Tongue (tissue), 2 donors: ENCODE data around the gene G6PC3. TPM values are rescaled to one million over a fixed set of nuclear protein-coding genes. Genes with fewer than 3 reads are reported as not detected.

Source experiments
- DNase-seq: peaks from one replicate; pipeline ENCODE4 v3.0.0-alpha.2; 2015
- total RNA-seq: library from RNA; depleted of rRNA; stranded (reverse); fragments of >200 nt; gene quantifications from one replicate; pipeline ENCODE4 v1.2.3, GENCODE V29; 2014

G6PC3 gene
- total RNA-seq, 1 donor from 2014 or later: 7.8 TPM

DNA sequence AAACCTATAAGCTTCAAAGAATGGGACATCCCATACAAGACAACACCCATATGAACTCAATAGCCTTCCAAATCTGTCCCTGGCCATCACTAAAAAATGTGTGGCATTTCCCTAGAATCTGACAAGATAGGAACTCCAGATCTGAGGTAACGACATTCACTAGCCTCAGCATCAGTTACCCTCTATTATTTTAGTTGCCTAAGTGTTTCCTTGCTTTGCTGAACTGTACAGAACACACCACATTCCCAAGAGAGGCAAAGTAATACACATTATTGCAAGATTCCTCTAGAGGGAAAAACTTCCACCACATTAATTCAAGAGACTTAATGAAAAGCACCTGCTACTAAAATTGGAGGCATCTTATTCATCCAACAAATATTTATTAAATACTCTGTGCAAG is 9.1 kb upstream of the G6PC3 start:
- DNase-seq: no peak

DNA sequence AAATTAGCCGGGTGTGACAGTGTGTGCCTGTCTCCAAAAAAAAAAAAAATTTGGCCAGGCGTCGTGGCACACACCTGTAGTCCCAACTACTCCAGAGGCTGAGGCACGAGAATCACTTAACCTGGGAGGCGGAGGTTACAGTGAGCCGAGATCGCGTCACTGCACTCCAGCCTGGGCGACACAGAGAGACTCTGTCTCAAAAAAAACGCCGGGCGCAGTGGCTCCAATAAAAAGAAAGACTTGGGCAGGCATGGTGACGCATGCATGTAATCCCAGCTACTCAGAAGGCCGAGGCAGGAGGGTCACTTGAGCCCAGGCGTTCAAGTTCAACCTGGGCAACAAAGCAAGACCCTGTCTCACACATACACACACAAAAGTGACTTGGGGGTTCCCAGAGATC is 7.7 kb upstream of the G6PC3 start:
- no peak for DNase-seq

- no peak for DNase-seq
Observed at GRCh38 chr17:44063704-44064639, 6.6 kb upstream of the G6PC3 start.

DNA sequence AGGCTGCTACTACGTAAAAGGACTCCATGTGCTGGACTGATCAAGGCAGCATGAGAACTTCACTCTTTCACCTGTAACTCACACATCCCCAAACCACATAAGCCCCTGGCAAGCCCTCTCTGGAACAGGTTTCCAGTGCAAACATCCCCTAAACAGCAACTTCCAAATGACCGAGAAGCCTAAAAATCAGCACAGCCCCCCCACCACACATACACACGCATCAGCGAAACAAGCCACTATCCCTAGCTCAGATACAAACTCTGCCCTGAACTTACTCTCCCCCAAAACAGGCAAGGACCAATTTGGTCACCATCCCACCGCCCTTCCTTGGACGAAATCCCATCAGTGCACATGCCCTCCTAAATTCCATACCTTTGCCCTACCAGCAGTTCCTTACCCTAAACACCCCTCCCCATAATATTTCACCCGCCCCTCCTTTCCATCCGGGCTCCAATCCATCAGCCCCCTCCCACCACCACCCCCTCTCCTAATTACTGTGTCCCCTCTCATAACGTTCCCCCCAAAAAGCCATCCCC is 4.8 kb upstream of the G6PC3 start:
- DNase-seq: peak; percentile 26

- peak; percentile 96 for DNase-seq
Observed at GRCh38 chr17:44066204-44066930, 4.2 kb upstream of the G6PC3 start, which contains the start of gene LSM12. TSS of gene LSM12 (minus strand) at chr17:44066671. CDS start at chr17:44066587, 84 bp downstream.

- no peak for DNase-seq
Observed at GRCh38 chr17:44067545-44067940, 3.0 kb upstream of the G6PC3 start.

DNA sequence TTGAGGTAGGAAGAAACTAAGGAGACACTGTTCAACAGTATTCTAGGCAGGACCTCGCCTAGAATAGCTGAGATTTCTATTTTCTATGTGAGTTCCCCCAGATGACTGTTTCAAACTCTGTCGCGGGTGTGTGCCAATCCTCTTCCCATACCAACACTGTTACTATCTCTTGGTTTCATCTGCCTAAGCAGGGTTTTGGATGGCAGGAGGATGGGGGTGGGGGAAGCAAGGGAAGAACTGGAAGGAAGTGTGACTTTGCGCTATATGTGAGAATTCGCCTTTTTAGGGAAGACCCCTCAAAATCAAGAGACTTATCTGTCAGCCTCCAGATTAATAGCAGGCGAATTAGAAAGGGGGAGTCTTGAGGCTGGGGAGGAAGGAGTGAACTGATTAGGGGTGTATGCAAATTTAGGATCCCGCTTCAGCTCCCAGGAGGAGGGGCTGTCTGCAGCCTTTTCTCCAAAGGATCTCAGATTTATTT is 521 bp upstream of the G6PC3 start:
- peak; percentile 31 for DNase-seq

DNA sequence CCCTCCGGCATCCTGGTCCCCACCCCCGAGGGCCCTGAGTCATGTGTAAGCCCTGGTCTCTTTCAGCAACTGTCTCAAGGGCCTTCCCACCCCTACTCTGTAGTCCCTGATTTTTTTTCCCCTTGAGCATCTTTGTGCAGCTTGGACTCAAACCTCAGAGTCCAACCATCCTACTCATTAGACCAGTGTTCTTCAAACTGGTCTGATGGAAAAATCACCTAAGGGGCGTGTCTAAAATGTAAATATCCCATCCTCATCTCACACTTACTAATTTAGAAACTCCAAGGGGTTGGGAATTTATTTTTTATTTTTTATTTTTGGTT is 624 bp downstream of the G6PC3 start:
- DNase-seq: no peak

DNA sequence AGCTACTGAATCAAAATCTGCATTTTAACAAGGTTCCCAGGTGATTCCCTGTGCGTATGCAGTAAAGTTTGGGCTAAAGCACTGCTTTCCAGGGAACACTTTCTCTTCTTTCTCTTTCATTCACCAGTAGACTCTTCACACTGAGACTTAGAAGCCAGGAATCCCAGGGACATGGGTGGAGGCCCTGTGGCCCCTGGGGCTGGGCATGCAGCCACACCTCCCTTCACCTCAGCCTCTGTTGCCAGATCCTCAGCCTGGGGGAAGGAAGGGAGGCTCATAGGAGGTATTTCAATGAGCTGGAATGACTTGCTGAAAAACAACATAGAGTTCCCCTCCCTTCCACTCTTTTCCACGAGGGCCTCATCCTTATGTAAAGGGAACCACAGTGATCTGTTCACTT is 1.2 kb downstream of the G6PC3 start:
- DNase-seq: no peak

DNA sequence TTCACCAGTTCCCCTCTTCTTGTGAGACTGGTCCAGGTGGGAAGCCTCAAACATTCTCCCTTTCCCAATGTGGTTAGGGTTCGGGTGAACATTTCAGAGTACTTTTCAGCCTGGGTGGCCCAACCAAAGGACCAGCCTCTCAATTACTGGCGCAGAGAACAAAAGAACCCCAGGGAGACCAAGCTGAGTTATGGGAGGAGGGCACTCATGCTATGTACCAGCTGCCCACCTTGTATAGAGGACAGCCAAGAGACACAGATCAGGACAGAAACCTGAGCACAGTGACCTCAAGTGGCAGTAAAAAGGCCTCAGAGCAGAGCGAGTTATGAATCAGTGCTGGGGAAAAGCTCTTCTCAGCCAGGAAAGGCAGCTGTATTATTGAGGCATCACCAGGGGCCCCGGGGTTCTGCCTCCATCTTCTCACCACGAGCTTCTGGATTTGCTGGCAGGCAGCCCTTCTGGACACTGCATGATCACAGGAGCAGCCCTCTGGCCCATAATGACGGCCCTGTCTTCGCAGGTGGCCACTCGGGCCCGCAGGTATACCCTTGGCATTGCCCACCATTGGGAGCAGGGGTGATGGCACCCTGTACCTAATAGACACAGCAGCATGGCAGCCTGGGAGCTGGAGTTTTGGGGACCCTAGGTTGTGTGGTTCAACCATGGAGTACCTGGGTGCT is 3.8 kb downstream of the G6PC3 start:
- DNase-seq: peak; percentile 37

- no peak for DNase-seq
Observed at GRCh38 chr17:44074911-44075285, 4.4 kb downstream of the G6PC3 start.

GRCh38 chr17:44075598-44076293 is 5.2 kb downstream of the G6PC3 start:
- DNase-seq: no peak

DNA sequence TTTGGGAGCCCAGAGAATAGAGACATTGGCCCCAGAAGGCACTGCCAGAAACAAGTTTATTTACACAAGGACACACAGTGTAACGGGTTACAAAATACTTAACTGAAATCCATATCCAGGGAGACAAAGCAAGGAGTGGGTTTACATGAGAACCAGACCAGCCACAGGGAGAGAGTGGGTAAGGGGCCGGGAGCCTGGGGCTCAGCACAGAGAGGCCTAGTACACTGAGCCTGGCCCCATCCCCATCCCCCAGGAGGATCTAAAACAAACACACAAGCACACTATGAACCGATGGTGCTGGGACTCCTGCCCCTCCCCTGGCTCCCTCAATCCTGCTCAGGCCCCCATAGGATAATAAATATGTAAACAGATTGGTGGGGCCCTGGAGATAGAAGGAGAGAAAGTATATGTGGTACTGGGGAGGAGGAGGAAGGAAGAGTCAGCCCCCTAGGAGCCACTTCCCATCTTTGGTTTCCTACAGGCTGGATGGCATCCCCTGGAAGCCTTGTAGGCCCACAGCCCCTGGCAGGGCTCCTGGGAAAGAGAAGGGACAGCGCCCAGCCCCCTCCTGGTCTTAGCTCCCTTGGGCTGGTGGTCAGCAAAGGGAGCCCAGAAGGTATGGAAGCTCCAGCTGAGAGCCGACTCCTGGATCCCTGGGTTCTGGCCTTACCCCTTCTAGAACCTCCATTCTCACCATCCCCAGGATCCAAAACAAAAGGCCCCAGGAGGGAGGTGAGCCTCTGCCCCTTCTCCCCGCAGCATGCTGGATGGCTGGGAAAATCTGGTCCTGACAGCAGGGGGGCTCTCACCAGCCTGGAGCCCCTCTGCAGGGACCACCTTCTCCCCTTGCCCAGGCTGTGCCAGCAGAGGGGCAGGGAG is 6.4 kb downstream of the G6PC3 start:
- no peak for DNase-seq

DNA sequence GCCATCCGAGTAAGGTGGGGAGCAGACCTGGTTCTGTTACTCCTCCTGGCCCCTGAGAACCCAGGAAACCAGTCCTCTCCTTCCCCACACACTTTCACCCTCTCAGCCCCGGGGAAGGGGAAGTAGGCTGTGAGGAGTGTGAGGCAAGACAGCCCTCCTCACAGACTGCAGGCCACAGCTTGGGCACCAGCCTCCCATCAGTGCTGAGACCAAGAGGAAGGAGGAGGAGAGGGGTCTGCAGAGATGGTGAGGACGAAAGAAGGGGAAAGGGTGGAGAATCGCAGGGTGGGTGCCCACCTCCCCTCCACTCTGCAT is 7.0 kb downstream of the G6PC3 start:
- DNase-seq: no peak

DNA sequence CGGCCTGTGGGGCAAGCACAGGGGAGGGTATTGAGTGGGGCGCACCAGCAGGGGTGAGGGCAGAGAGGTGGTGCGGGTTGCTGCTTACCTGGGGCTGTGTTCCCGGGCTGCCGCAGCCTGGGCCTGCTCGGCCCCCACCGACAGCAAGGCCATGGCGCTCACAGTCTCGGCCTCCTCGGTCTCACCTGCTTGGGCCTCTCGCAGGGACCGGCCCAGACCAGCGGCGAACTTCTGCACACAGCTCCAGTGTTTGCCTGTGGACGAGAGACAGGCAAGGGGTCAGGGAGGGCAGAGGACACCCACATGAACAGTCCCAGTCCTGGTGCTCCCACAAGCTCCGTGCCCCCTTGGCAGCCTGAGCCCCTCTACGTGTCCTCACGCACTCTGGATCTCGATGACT is 7.9 kb downstream of the G6PC3 start:
- DNase-seq: no peak

- no peak for DNase-seq
Observed at GRCh38 chr17:44079877-44080821, 9.6 kb downstream of the G6PC3 start.

- no peak for DNase-seq
Observed at GRCh38 chr17:44081681-44082080, 11.1 kb downstream of the G6PC3 start.

DNA sequence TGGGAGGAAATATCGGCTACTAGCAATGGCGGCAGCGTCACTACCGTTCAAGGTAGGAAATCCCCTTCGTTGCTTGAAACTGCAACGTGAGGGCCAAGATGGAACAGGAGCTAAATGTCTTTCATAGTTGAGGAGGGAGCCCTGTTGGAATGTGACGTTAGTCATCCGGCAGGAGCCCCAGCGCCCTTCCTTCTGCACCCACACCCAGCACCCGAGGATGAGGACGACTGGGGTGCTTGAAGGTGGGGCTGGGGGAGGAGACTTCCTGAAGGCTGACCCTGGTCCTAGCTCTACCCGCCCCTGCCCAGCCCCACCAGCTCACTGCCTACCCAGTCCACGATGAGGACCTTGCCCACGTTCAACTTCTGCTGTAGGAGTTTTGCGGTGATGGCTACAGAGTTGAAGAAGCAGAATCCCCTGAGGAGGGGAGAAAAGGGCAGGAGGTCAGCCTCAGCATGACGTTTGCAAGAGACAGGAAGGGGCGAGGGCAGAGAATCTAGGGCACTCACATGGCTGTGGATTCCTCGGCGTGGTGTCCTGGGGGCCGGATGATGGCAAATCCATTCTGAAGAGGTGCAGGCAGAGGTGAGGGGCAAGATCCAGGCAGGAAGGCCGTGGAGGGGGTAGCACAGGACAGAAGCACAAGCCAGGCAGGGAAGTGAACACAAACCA is 11.9 kb downstream of the G6PC3 start:
- DNase-seq: no peak

DNA sequence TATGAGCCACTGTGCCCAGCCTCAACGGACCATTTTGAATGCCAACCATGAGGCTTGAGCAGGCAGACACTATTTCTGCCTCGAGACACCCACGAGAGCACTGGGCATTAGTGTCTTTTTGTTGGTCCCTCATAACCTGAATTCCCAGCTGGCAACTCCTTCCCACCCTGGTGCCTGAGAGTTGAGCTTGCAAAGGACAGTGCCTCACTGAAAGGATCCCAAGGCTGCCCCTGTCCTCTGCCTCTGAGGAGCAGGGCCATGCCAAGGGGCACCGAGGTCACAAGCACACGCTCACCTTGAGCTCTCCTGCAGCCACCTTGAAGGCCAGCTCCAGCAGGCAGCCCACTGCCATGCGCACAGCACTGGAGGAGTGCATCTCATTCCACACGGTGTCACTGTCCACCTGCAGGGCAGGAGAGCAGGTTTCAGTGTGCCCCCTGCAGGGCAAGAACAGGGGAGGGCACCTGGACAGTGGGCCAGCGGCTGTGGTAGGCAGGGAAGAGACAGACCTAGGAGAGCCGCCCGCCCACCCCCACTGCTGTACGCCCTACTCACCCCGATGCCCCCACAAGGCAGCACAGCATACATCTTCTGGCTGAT is 12.8 kb downstream of the G6PC3 start:
- DNase-seq: no peak
